Activated T-cell treated with anti-CD3 and anti-CD28 coated beads, Interleukin-2, amount 50 U/mL, for 48 hours (primary cell): Measurements from ENCODE around the gene PIK3C2B.
A peak's percentile ranks its signal among the peaks of the same experiment; 100 is the strongest.

Experiments used
- DNase-seq, 2 experiments: peaks; one replicate each; pipeline ENCODE4 v3.0.0-alpha.2; 2020

PIK3C2B gene

GRCh38 chr1:204456826-204457442, 37.7 kb downstream of the PIK3C2B start:
- DNase-seq: no peak

- DNase-seq: no peak
Observed at GRCh38 chr1:204455831-204456145, 38.8 kb downstream of the PIK3C2B start.

DNA sequence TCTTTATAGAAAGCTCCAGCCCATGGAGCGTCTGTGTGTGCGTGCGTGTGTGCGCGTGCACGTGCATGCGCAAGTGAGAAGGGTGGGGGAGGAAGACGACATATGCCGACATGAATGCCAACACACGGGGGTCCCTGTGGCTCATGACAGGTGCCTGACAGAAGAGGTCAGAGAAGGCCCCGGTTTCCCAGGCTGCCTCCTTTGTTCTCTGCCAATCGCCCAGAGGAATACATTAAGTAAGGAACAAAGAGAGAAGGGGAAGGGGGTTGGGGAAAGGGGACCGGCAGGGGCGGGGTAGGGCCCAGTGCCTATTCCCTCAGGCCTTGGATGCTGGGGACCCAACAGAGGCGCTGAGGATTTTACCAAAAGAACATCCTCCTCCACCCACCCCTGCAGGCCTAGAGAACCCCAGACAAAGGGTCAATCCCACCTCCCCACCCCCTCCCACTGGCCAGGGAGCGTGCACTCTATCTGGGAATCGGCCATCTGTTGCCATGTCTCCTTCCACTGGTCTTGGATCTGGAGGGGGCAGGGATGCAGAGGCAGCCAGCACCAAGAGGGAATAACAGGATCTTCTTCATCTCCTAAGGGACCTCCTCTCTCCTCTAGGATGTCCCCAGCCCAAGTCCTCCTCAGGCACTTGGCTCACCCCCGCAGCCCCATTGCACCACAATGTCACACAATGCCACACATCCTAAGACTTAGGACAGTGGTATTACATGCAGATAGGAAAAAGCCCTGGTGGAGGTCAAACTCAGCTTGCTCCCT, 39.4 kb downstream of the PIK3C2B start:
- DNase-seq: no peak

- no peak for DNase-seq
Observed at GRCh38 chr1:204454476-204454875, 40.1 kb downstream of the PIK3C2B start.

DNA sequence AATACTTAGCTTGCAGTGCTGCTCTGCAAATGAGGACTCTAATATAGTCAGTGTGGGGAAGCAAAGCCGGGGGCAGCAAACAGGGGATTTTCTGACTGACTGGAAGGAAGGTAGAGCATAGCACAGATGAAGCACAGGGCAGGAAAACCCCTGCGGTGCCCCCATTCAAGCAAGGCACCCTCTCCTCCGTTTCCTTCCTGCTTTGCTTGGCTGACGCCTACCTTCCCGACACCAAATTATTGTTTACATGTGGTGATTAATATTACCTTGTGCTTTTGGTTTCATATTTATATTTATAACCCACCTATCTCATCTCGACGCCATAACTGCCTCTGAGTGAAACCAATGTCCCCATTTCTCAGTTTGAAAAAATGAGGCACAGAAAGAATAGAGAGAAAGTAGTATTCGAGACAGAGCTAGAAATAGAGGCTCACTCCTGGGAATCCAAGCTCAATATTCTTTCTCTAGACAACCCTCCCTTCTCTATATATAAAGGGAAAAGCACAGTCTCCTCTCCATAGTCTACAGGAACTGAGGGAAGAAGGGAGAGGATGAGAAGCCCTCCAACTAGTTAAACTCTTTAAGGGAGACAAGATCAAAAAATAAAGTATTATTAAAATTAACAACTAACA, 41.3 kb downstream of the PIK3C2B start:
- peak; percentile 64 to 73 for DNase-seq

DNA sequence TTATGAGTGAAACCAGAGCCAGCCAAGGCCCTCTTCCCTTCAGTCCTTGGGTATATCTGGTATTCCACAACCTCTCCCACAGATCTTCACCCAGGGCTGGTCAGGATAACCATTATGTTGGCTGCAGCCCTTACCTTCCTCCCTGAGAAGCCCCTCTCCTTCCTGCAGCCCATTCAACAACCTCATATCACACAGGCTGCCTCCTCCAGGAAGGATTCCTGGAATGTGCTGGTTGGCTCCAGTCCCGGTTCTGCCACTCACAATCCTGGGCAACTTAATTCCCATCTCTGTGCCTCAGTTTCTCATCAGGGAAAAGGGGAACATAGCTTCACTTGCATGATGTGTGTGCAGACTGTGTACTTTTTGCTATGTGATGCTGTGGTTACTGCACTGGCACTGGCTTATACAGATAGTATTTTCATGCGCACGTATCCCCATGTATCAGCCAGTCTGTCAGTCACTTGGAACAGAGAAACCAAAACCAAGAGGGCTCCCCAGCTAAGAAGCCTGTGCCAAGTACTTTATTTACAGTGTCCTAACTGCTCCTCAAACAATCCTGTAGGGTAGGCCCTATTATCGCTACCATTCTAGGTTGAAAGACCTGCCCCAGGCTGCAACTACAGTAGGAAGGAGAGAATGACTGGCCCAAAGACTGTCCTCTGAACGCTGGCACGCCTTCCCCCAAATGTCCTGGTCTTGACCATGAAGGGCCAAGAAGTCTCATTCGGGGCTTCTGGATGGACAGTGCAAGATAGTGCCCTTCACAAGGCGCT, 43.1 kb downstream of the PIK3C2B start:
- no peak for DNase-seq

GRCh38 chr1:204450461-204451257, 43.9 kb downstream of the PIK3C2B start:
- no peak for DNase-seq

GRCh38 chr1:204449678-204450280, 44.8 kb downstream of the PIK3C2B start:
- no peak for DNase-seq

- no peak for DNase-seq
Observed at GRCh38 chr1:204448991-204449677, 45.5 kb downstream of the PIK3C2B start.

DNA sequence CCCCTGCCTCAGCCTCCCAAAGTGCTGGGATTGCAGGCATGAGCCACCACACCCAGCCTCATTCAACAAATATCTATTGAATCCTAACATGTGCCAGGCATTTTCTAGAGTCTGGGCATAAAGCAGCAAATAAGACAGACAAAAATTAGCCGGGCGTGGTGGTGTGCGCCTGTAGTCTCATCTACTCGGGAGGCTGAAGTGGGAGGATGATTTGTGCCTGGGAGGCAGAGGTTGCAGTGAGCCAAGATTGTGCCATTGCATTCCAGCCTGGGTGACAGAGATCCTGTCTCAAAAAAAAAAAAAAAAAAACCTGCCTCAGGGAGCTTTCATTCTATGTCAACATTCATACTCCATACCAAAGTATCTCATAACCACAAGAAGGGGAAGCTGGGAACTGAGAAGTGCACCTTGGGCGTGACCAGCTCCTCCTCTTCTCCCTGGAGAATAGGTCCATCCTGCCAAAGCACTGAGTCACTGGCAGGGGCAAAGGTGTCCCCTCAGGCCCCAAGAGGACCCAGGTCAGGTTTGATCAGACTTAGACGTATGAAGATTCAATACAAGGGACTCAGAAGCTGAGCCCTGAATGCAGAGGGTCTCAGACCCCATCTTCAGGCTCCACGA, 46.2 kb downstream of the PIK3C2B start:
- no peak for DNase-seq

GRCh38 chr1:204447736-204448135, 46.9 kb downstream of the PIK3C2B start:
- no peak for DNase-seq

GRCh38 chr1:204447190-204447589, 47.4 kb downstream of the PIK3C2B start:
- DNase-seq: no peak

- DNase-seq: peak; percentile 82 to 83
Observed at GRCh38 chr1:204446413-204447111, 48.0 kb downstream of the PIK3C2B start.

DNA sequence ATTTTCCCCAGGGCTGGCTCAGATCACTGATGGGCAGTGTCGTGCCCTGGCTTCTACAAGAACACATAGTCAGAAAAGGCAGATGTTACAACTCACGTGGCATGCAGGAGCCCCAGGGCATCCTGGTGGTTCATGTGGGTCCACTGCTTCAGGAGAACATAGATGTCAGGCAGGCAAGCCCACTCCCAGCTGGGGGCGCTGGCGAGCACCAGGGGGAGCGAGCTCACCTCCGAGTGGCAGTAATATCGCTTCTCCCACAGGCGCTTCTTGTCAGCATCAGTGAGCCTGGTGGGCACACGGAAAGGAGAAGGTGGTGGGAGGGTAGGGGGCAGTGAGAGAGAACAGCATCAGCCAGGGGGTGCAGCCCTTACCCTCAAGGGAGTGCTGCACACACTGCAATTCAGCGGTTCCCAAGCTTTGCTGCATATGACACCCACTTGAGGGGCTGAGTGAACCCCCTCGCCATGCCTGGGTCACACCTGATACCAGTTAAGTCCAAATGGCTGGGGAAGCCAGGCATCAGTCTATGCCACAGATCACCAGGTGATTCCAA, 48.7 kb downstream of the PIK3C2B start:
- peak; percentile 76 to 80 for DNase-seq
